HepG2 (cell line): Measurements from ENCODE around the gene ZNF23. TPM values are rescaled to one million over a fixed set of nuclear protein-coding genes. Genes with fewer than 3 reads are reported as not detected.

Experiments used
- EEA1 ChIP-seq: sonication (generic); formaldehyde crosslinking; IDR thresholded peaks from 2 replicates; pipeline ENCODE4 v1.5.1; 2020; ENCODE audit warnings: mild to moderate bottlenecking, missing genetic modification reagents, borderline replicate concordance
- FOXA1 ChIP-seq, 2 experiments: fragments of 450-650 bp in 1 of 2; sonication (generic) in 1 of 2; formaldehyde crosslinking in 1 of 2; IDR thresholded peaks; 2 replicates each; pipeline versions ENCODE4 v1.4.0 to v1.6.1; 2016 to 2020; ENCODE audit warnings: missing genetic modification reagents in 1 of 2
- HOXA5 ChIP-seq: sonication (generic); formaldehyde crosslinking; IDR thresholded peaks from 2 replicates; pipeline ENCODE4 v1.4.0; 2020; ENCODE audit warnings: missing genetic modification reagents
- JDP2 ChIP-seq: sonication (generic); formaldehyde crosslinking; IDR thresholded peaks from 2 replicates; pipeline ENCODE4 v1.8.1; 2022; ENCODE audit warnings: missing genetic modification reagents, borderline replicate concordance
- KDM2A ChIP-seq: sonication (generic); formaldehyde crosslinking; IDR thresholded peaks from 2 replicates; pipeline ENCODE4 v1.4.0; 2020; ENCODE audit warnings: low read depth, missing genetic modification reagents, borderline replicate concordance
- MAFF ChIP-seq: IDR thresholded peaks from 2 replicates; pipeline ENCODE4 v1.6.1; 2011; ENCODE audit warnings: low read depth, low read length, improper control_type of control experiment
- MATR3 ChIP-seq: sonication (generic); formaldehyde crosslinking; IDR thresholded peaks from 2 replicates; pipeline ENCODE4 v1.4.0; 2020; ENCODE audit warnings: missing genetic modification reagents
- MLLT10 ChIP-seq: sonication (generic); formaldehyde crosslinking; IDR thresholded peaks from 2 replicates; pipeline ENCODE4 v1.4.0; 2020; ENCODE audit warnings: missing genetic modification reagents
- PREB ChIP-seq: sonication (generic); formaldehyde crosslinking; IDR thresholded peaks from 2 replicates; pipeline ENCODE4 v1.4.0; 2020; ENCODE audit warnings: missing genetic modification reagents
- SIN3A ChIP-seq: IDR thresholded peaks from 2 replicates; pipeline ENCODE4 v1.6.1; 2011; ENCODE audit warnings: low read depth, mild to moderate bottlenecking, control low read depth, low read length, borderline replicate concordance
- SKI ChIP-seq: fragments of 450-650 bp; IDR thresholded peaks from one replicate; pipeline ENCODE4 v1.6.1; 2018; ENCODE audit warnings: mild to moderate bottlenecking; ENCODE audit not compliant: partially characterized antibody
- SP2 ChIP-seq: sonication (generic); formaldehyde crosslinking; IDR thresholded peaks from 2 replicates; pipeline ENCODE4 v1.5.1; 2020; ENCODE audit warnings: mild to moderate bottlenecking, missing genetic modification reagents
- THAP8 ChIP-seq: sonication (generic); formaldehyde crosslinking; IDR thresholded peaks from 2 replicates; pipeline ENCODE4 v1.5.1; 2020; ENCODE audit warnings: missing genetic modification reagents, mild to moderate bottlenecking, borderline replicate concordance
- TSC22D2 ChIP-seq: sonication (generic); formaldehyde crosslinking; IDR thresholded peaks from 2 replicates; pipeline ENCODE4 v1.5.1; 2020; ENCODE audit warnings: missing genetic modification reagents, mild to moderate bottlenecking, borderline replicate concordance
- ZBTB49 ChIP-seq: sonication (generic); formaldehyde crosslinking; IDR thresholded peaks from 2 replicates; pipeline ENCODE4 v1.4.0; 2020; ENCODE audit warnings: missing genetic modification reagents, borderline replicate concordance
- ZNF614 ChIP-seq: IDR thresholded peaks from 2 replicates; pipeline ENCODE4 v1.6.1; 2018; ENCODE audit warnings: missing biosample characterization, missing genetic modification reagents, inconsistent platforms, borderline replicate concordance
- ZNF775 ChIP-seq: sonication (generic); formaldehyde crosslinking; IDR thresholded peaks from 2 replicates; pipeline ENCODE4 v1.4.0; 2020; ENCODE audit warnings: missing genetic modification reagents, mild to moderate bottlenecking, moderate library complexity, borderline replicate concordance
- polyA plus RNA-seq, 8 experiments: library from polyadenylated mRNA; depleted of rRNA in 3 of 8; stranded (reverse) in 7 of 8; unstranded in 1 of 8; fragments of >200 nt; fragmentation: Illumina TruSeq in 4 of 8; extraction: Trizol in 4 of 8; gene quantifications; 2 replicates each; pipeline versions ENCODE4 v1.2.1 to v1.2.3, GENCODE V29; 2011 to 2016; ENCODE audit warnings: low read depth in 4 of 8, missing spikeins in 1 of 8, mixed read lengths in 1 of 8; ENCODE audit not compliant: insufficient read depth in 1 of 8
- total RNA-seq, 5 experiments: library from RNA; depleted of rRNA; stranded (reverse); fragments of >200 nt; fragmentation: Illumina TruSeq; extraction: Trizol; gene quantifications; 2 replicates each; pipeline ENCODE4 v1.2.3, GENCODE V29; 2016; ENCODE audit warnings: low read depth in 1 of 5
- TF ChIP-seq, protein P1 (sequence below): sonication (generic); formaldehyde crosslinking; IDR thresholded peaks from 2 replicates; pipeline ENCODE4 v1.4.0; 2020; ENCODE audit warnings: mild to moderate bottlenecking, missing genetic modification reagents
- TF ChIP-seq, protein P2 (sequence below): sonication (generic); formaldehyde crosslinking; IDR thresholded peaks from 2 replicates; pipeline ENCODE4 v1.4.0; 2020; ENCODE audit warnings: missing genetic modification reagents, borderline replicate concordance

The ZNF23 gene
- total and polyA plus RNA-seq, 2 of the 13 experiments (the other 11 are each of a cell fraction or from before 2014, with no cell fraction given) = 8.6 to 12.2 TPM

GRCh38 chr16:71461686-71462648 is at the start of gene ZNF23 (continued):
- peak; percentile 93; the same call in 1 of the 2 replicates for TF ChIP-seq THAP8 (CRISPR knock-in tag)
- peak; percentile 94 for TF ChIP-seq EEA1 (CRISPR knock-in tag)
- TF ChIP-seq, protein P1, sequence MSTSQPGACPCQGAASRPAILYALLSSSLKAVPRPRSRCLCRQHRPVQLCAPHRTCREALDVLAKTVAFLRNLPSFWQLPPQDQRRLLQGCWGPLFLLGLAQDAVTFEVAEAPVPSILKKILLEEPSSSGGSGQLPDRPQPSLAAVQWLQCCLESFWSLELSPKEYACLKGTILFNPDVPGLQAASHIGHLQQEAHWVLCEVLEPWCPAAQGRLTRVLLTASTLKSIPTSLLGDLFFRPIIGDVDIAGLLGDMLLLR (CRISPR knock-in tag) = peak; percentile 98
- peak; percentile 76; the same call in 1 of the 2 replicates for TF ChIP-seq PREB
- peak; percentile 93; the same call in 1 of the 2 replicates for TF ChIP-seq ZNF614 (CRISPR knock-in tag)
- no peak for TF ChIP-seq ZBTB49 (CRISPR knock-in tag)
- peak; percentile 95; the same call in 1 of the 2 replicates for TF ChIP-seq TSC22D2
- peak; percentile 56 for TF ChIP-seq SKI
- no peak for TF ChIP-seq JDP2 (CRISPR knock-in tag)
- no peak for TF ChIP-seq FOXA1 (IDR thresholded peaks at IDR 0.05)
- peak; percentile 29; the same call in 1 of the 2 replicates for TF ChIP-seq FOXA1 (CRISPR knock-in tag; IDR thresholded peaks at IDR 0.05)
- no peak for TF ChIP-seq MLLT10 (CRISPR knock-in tag)
- TF ChIP-seq, protein P2, sequence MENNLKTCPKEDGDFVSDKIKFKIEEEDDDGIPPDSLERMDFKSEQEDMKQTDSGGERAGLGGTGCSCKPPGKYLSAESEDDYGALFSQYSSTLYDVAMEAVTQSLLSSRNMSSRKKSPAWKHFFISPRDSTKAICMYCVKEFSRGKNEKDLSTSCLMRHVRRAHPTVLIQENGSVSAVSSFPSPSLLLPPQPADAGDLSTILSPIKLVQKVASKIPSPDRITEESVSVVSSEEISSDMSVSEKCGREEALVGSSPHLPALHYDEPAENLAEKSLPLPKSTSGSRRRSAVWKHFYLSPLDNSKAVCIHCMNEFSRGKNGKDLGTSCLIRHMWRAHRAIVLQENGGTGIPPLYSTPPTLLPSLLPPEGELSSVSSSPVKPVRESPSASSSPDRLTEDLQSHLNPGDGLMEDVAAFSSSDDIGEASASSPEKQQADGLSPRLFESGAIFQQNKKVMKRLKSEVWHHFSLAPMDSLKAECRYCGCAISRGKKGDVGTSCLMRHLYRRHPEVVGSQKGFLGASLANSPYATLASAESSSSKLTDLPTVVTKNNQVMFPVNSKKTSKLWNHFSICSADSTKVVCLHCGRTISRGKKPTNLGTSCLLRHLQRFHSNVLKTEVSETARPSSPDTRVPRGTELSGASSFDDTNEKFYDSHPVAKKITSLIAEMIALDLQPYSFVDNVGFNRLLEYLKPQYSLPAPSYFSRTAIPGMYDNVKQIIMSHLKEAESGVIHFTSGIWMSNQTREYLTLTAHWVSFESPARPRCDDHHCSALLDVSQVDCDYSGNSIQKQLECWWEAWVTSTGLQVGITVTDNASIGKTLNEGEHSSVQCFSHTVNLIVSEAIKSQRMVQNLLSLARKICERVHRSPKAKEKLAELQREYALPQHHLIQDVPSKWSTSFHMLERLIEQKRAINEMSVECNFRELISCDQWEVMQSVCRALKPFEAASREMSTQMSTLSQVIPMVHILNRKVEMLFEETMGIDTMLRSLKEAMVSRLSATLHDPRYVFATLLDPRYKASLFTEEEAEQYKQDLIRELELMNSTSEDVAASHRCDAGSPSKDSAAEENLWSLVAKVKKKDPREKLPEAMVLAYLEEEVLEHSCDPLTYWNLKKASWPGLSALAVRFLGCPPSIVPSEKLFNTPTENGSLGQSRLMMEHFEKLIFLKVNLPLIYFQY (CRISPR knock-in tag) = peak; percentile 53; the same call in 1 of the 2 replicates
- peak; percentile 96 for TF ChIP-seq SIN3A
- peak; percentile 100 for TF ChIP-seq KDM2A (CRISPR knock-in tag)
- peak; percentile 74 for TF ChIP-seq SP2 (CRISPR knock-in tag)
- TF ChIP-seq MAFF = no peak
- peak; percentile 86 for TF ChIP-seq HOXA5 (CRISPR knock-in tag)
- TF ChIP-seq MATR3 (CRISPR knock-in tag) = no peak
- TF ChIP-seq ZNF775 (CRISPR knock-in tag) = no peak; the same call in 1 of the 2 replicates
